ENCODE results near the gene GRIK2.

The GRIK2 gene

DNA sequence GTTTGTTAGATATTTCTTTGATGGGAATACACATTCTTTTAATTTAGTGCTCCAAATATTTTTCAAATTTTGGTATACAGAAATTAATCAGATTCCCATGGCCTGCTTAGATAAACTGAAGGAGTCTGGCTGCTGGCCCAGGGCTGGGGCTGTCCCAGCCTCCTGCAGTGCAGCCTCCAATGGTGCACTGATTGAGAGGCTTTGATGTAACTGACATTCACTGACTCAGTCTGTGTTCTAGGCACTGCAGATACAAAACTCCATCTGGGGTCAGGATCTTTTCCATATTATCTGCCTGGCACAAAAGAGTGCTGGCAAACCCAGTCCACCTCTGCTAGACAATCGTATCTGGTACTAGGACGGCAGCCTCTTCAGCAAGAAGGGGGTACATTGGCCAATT is 64.8 kb downstream of the GRIK2 start:
- no peak for DNase-seq

DNA sequence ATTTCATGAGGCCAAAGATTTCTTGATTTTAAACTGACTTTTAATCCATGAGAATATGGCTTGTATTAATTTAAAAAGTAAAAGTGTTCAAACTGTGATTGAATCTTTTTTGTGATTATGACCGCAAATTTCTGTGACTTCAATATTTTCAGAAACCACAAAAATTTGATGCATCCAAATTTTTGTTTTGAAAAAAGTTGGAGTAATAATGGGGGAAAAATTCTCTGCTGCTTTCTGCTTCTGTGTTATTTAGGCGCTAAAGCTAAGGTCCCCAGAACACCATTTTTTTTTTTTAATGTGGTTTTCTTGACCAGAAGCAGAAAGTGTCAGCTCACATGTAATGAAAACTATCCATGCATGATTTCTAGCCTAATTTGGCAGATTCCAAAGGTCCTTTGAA is 65.3 kb downstream of the GRIK2 start:
- no peak for DNase-seq

DNA sequence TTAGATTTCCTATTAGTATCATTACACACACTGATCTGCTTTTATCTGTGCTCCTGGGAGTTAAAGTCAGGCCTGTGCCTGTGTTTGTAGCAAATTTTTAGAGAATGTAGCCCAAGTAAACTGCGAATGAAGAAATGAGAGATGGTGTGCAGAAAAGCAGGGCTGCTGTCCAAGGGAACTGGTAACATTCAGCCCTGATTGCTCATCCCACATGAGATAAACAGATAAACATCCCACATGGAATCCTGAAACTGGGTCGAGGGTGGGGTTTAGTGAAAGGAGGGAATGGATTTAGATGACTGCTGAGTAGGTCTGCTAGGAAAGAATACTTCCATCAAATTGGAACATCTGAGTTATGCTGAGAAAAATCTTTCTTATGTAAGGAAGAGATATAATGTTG is 69.1 kb downstream of the GRIK2 start:
- DNase-seq = no peak

DNA sequence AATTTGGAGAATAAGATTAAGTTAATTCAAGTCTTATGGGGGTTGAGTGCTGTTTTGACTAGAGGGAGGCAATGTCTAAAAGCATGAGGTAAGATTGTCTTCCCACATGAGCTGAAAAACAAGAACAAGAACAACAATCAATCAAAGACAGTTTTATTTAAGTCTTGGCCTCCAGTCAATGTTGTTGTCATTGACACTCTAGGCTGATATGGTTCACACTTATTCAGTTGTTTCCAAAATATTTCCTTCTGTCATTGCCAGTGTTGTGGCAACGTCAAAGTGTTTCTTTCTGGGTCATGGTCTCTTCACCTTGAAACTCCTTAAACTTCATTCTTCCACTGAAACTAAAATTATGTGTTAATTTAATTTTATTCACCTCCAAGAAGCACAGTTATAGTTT is 72.4 kb downstream of the GRIK2 start:
- no peak for DNase-seq

DNA sequence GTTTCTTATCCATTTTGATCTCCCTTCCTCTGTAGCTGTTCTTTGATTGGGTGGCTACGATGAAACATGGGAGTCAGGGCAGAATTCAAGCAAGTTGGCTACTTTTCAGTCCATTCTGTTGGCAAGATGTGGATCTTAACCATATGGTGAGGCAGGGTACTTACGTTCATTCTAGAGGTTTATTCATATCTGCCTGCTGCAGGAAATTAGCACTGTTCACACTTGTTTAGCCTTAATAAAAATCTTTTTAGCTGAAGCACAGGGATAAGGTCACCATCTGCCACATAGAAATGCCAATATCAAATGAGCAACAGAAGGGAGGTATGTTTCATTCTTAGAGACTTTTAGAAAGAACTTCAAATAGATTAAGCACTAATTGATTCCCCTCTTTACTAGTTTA is 83.9 kb downstream of the GRIK2 start:
- no peak for DNase-seq

DNA sequence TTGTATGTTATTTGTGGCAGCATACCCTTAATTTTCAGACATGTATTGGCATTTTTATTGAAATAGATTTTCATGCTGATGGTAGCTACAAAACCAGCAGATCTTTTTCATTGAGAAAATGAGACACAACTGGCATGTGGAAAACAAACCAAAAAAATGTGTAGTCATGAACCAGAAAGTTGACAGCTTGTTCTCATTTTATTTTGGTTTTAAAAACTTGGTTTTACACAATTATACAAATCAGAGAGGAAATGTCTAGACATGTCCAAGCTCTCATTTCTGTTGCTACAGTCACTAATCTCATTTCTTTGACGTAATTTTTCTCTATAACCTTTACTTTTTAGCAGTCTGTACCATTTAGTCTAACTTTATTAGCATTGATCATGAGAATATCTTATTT is 85.4 kb downstream of the GRIK2 start:
- no peak for DNase-seq

DNA sequence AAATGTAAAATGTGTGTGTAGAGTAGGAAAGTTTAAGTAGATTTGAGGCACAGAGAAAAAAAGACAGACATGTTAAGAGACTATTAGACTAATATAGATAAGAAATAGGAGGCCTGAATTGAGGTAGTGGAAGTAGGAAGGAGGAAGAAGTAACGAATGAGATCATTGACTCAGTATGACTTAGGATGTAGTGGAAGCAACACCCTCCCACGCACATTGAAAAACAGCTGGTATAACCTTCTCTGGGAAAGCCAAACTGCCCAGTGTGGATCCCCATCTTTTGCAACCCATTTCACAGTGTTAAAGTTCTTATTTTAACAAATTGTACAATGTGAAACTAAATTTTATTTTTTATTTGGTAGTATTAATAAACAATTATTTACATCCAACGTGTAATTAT is 89.1 kb downstream of the GRIK2 start:
- no peak for DNase-seq

DNA sequence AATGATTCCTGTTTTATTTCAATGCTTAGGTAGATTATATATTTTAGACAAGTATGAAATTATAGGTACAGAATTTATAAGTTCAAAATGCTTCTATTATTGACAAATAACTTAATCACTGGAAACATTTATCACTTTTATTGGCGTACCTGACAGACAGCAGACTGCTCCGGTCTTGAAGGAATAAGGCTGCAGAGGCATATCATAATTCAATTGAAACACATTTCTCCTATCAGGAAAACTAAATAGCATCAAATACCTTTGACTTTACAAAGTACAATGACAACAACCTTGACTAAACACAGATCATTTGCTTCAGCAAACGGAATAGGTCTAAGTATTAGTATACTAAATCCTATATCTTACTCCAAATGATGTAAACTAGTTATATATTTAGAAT is 91.3 kb downstream of the GRIK2 start:
- no peak for DNase-seq

DNA sequence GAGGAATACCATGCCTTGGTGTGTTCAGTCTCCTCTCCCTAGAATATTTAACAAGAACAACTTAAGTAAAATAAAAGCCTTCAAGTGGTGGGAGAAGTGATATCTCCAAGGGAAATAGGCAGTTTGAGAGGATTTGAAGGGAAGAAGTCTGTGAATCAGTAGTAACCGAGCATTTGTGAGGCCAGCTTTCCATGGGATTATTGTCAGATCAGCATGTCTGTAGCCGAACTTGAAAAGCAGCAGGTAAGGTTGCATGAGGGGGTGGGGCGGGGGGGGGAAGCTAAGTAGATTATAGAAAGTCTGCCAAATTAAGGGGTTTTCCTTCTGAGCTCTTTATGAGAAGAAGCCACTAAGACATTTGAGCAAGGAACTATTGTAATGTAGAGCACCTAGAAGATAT is 92.6 kb downstream of the GRIK2 start:
- no peak for DNase-seq

DNA sequence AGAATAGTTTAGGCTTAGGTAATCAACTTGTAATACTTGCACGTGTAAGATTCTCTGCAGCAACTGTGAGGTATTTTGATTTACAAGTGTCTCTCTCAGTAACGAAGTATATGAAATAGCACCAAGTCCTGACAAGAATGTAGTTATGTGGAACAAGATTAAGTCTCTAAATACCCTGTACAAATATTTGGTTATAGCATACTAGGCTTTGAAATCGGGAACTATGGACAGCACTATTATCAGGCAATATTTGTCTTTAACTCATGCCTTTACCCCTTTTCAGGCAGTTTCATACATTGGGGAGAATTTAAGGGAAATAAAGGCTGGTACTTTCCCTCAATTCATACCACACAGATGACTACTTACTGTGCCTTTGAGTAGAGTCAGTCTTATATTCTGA is 93.2 kb downstream of the GRIK2 start:
- no peak for DNase-seq

DNA sequence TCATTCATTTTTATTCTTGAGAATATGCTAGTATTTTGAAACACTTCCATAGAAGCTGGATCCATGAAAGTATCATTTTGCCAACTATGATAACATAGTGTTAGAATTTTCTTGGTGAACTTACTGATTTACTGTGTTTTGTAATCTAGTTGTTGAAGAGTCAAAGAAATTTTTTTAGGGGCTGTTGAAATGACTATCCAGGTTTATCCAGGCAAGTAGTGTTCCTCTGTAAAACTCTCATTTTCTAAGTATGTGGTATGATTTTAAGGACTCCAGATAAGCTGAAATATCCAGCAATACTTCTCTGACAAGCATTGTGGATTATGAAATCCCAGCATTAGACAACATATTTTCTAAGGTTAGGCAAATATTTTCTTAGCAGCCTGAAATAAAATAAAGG is 95.9 kb downstream of the GRIK2 start:
- DNase-seq = no peak

DNA sequence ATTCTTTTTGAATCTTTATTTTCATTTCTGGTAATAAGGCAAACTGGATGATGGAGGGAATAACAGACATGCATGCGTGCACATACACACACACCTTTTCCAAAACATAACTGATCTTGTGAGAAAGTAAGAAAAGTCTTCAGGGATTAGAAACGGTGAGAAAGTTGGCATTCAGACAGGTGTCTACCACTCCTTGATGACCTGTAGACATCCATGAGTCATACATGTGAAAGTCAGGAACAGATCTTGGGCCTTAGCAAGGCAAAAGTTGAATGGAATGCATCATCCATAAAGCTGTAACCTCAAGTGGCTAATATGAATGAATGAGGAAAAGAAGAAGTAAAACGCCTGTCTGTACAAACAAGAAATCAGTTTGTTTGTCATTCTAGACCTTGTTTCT is 97.3 kb downstream of the GRIK2 start:
- DNase-seq = no peak

DNA sequence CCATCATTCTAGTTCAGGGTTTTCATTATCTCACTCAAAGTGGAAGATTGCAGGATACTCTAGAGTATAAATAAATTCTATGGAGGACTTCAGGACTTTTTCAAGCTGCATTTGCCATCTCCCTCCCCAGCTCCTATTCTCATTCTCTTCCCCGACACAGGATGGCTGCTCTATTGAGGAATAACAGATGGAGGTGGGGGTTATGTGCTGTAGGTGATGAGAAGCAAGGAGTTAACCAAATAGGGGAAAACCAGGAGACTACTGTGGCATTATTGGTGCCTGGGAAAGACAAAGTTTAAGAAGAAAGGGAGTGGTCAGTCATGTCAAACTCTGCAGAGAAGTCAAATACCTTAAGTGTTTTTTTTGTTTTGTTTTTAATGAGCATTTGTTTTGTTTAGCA is 109.3 kb downstream of the GRIK2 start:
- no peak for DNase-seq

DNA sequence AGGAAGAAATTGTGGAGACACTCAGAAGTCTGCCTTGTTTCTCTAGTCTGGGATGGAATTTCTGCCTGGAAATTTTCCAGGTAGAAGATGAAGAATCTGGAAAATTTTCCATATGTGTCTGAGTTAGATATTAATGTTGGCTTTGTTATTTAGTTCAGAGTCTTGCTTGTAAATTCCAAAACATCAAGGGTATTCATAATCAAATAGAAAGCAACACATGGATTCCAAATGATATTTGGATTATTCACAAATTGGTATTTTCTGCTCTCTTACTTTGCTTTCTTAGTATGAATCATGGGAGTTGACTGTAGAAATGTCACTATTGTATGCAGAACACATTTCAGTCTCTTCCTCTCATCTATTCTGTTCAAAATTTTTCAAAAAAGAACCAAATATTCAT is 116.0 kb downstream of the GRIK2 start:
- no peak for DNase-seq

DNA sequence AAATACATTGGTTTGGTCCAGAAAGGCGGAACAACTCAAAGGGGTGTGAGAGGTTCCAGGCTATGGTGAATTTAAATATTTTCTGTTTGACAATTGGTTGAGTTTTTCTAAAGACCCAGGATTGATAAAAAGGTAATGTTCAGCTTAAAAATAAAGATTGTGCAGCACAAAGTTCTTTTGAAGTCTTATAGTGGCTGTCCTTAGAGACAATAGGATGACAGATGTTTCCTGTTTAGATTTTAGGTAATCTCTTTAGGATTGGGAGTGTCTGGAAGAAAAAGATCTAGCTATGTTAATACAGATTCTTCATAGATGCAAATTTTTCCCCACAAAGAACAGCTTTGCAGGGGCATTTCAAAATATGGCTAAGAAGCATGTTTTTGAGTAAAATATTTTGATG is 119.7 kb downstream of the GRIK2 start:
- DNase-seq = no peak

DNA sequence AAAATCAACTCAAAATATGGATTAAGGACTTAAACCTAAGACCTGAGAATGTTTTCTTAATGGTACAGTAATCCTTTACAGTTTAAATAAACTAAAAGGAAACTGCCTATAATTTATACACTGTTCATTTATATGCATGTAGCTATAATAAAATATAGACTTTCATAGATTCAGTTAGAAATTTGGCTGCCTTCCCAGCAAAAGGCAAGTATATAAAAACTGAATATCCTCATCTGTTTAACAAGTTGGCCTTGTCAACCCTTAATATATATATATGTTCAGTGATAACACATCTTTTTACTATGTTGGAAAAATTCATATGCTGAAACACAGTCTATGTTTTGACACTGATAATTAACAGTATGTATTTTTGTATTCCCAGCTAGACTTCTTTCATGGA is 123.1 kb downstream of the GRIK2 start:
- DNase-seq = no peak

DNA sequence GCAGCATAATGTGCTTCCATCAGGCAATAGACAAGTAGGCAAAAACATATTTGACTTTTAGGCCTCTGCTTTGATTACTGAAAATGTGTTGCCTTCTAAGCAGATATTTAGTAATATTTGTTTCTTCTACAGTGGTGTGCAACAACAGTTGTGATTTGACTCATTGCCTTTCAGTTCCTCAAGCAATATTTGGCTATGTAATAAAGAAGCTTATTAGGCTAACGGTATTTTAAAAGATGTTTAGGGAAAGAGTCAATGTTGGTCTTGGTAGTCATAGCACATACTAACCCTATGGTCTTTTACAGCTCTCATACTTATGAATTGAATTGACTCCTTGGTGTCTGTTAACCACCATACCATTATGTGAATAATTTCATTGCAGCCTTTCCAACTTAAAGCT is 124.1 kb downstream of the GRIK2 start:
- DNase-seq = no peak

DNA sequence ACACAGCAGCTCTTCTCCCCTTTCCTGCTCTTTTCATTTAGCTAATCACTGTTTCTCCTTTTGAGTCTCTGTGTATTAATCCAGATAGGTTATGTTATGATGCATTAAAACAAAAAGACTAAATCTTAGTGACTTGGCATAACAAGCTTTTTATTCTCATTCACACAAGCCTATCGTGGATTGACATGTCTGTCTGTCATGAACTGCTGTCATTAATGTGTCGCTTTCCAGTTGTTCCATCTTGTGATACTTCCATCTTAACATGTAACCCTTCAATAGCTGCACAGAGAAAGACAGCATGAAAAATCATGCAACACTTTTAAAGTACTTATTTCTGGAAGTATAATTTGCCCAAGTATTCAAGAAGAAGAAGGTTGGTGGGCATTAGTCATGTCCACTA is 128.7 kb downstream of the GRIK2 start:
- no peak for DNase-seq

DNA sequence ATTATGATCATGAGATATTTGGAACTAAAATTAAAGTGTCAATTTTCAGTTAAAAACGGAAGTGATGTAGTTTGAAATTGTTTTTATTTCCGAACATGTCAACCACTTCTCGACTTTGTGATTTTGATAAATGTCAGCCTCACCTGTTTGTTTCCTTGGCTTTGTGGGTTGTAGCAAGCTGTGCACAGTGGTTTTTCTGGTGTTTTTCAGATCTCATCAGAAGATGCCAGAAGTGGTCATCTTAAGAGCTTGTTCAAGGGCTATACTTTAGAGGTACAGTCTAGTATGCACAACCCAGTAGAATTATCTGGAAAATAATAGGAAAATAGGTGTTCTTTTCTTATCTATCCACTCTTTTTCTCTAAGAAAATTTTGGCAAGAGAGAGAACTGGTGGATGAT is 134.0 kb downstream of the GRIK2 start:
- no peak for DNase-seq

DNA sequence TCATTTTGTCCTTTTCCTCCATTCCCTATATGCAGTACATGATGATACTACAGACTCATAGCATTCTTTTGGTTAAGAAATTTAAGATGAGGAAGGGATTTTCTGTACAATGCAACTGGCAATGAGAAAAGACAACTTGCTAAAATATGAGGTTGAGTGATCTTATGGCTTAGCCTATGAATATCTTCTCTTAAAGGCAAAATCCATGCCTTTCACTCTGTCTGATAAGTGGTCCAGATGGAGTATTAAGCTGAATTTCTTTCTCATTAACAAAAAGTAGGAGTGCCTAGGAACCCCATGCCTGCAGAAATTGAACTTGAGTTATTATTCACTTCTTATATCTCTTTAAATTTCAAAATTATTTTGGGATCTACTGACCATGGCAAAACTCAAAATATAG is 135.3 kb downstream of the GRIK2 start:
- DNase-seq = no peak

DNA sequence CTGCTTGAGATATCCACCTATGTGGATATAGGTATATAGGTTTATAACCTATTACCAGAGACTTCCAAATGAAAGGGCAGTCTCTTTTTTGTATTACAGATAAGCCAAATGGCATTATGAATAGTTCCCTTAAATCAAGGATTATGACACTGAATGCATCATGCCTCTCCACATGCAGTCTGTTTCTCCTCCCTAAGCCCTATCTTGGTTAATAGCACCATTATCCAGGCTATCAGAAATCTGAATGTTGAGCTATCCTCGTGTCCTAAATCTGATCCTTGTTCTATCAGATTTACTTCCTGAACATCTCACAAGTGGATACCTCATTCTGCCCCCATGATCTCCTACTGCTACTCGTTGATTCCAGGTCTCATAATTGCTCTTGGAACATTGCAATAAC is 138.0 kb downstream of the GRIK2 start:
- no peak for DNase-seq

DNA sequence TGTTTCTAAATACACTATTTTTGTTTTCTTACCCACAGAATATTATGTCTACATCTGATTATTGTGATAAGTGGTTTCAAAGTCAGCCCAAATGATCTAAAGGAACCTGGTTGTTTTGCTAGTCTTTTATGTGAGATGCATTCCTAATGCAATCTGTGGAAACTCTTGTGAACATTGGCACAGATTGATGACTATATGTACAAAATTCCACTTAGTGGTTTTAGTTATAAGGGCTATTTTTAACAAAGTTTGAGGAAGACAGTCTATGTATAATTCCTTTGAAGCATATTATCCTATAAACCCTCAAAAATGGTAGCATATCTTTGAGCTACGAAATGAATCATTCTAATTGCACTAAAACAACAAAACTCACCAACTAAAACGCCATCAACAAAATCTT is 140.9 kb downstream of the GRIK2 start:
- DNase-seq = no peak

DNA sequence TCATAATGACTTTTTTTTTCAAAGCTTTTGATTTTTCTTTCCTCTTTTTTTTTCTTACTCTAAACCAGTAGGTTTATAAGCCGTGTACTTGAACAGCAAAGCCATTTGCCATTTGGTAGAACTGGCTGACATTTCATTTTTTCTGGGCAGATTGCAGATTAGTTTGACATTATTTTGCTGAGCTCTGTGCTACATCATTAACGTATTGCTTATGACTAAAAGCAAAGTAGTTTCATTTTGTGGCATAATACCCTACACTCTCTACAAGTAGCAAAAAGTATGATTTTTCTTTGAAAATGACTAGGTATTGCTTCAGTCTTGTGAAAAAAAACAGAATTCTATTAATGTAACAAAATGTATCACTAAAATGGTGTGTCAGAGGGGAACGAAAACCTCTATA is 141.3 kb downstream of the GRIK2 start:
- no peak for DNase-seq

DNA sequence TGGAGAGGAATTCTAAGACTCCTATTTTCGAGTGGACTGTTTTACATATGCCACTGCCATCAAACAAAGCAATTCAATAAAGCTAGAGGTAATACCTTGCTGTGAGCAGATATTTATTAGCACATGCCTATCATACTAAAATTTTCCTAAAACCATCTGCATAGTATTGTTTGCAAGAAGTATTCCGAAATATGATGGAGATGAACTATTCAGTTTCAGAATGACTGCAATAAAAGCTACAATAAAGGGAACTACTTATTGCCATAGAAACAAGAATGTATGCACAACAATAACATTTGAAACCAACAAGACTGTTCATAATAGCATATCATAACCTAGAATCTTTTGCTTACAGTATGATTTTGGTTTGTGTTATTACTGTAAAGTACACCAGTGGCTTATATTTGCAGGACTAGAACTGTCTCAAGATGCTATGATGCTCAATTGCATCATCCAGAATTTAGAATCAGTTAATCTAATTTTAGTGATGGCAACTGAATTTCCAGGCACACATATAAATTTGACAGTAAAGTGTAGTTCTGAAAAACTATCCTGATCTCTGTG is 144.3 kb downstream of the GRIK2 start:
- DNase-seq = no peak

DNA sequence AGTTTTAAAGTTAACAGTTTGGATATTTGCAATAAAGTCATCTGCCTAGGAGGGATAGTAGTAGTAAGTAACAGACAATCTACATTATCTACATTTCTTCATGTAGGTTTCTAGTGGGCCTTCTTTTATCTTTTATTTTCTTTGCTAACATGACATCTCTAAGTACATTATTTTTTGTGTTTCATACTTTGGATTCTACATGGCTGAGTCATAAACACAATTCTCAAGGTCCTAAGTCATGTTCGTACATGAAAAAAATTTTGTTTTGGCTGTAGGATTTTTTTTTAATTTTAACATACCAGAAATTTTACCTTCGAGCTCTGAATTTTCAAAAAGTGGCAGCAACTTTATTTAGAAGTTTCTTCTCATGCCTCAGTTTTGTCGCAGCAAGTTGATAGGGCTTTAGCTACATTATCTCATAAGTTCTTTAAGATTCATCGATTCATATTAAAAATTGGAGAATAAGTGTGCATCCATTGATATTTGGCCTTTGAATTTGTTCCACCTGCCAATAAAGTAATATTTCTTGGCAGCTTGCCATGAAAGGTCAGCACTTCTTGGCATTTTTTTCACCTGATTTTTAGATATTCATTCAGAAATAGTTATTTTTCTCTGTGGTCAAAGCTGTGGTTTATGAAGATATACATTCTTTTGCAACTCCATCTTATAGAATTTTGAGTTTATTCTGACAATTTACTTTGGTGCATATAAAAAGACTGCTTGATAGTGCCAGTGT is 146.2 kb downstream of the GRIK2 start:
- DNase-seq = no peak
